ENCODE results near the gene AFAP1L2.
"Not testable (repeated sequence)": the region's sequence is repeated elsewhere in the genome, so short reads cannot be mapped to it uniquely, and the experiment has no call there.

The AFAP1L2 gene

DNA sequence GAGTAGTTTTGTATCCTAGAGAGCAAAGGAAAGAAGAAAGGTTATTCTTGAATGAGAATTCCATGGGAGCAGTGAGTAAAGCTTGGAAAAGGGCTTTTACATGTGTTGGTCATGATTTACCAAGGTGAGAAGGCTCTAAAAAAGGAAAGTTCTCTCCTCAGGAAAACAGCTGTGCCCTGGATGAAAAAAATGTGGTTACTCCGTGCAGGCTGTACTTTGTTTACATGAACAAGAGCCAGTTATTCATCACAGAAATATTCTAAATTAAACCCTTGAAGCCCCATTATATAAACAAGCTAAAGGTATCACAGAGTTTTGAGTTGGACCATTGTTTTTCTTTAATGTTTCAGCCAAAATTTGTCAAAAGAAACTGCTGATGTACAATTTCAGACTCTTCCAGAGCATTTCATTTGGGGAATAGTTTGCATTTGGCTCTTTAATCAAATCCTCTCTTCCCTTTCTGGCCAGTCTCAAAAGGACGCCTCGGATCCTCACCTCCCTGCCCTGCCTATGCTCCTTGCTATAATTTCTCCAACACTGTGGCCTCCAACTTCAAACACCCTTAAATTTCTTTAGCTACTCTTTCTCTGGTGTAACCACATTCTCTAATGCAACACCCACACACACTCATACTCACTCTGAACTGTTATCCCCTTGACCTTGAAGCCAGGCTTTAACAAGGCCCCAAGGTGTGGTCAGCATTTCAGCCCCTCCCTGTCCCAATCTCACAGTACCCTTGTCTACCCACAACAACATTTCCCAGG, 47.4 kb downstream of the AFAP1L2 start:
- no peak for DNase-seq

DNA sequence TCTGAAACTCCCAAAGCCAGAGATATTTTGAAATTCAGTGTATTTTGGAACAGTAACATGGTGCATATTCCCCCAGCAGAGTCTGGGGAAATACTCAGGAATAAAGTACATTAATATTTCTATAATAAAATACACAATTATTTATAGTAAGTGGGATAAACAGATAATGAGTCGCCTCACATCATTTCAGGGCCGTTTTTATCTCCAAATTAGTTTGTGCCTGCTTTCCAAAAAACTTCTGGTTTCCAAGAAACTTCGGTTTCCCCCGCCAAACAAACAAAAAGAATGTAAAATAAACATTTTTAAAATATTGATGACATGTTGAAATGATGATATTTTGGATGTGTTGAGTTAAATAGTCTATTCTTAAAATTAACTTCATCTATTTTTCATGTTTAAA, 48.2 kb downstream of the AFAP1L2 start:
- DNase-seq: no peak

DNA sequence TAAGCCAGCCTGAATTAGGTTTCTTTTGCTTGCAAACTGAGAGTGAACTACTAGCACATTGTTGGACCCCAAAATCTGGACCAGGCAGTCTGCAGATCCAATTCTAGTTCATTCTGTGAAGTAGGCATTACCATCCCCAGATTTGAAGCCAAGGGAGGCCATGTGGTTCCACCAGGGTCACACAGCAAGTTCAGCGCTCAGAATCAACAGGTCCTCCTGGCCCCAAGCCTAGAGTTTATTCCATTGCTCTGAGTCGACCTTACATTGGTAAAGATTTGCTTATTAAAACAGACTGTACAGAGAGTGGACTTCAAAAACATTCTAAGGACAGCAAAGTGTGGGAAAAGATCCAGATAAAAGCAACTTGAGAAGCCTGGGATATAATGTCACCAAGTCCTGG, 50.9 kb downstream of the AFAP1L2 start:
- no peak for DNase-seq

DNA sequence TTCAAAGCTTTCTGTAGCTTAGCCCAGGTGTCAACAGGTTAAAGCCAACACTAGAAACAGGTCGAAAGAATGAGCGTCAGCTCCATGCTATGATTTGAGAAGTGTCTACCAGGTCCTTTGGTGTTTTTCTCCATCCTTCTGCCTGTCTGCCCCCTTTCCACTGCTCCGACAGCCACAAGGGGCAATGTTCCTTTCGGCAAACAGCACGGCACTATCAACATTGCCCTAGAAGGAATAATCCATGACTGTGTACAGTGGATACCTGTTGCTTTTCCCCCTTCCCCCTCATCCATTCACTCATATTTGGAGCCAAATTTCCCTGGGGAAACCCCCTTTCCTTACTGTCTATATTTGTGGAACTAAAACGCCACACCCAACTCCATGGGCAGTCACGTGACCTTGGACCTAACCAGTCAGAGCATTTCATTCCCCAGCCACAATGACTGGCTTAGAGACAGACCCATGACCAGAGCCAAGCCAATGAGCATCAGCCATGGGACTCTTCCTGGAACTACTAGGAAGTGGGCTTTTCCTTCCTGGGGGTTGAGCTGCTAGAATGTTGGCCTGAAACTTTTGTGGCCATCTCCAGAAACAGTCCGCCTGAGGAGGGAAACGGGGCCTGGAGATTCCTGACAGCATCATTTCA, 51.5 kb downstream of the AFAP1L2 start:
- DNase-seq: no peak

DNA sequence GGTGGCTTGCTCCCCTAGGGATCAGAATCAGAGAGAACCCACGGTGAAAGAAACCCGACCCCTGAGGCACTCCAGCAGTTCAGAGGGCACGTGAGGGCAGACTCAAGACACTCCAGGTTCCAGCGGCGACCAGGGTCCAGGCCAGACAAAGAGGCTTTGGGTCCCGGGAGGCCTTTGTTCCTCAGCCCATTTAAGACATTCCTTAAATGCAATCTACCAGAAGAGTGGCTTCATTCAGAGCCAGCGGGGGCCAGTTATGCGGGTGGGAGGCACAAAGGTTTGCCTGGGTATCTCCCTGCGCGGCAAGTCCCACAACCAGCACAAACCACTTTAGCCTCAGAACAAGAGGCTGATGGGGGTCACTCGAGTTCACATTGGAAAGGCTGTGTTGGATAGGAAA, 53.6 kb downstream of the AFAP1L2 start:
- no peak for DNase-seq

DNA sequence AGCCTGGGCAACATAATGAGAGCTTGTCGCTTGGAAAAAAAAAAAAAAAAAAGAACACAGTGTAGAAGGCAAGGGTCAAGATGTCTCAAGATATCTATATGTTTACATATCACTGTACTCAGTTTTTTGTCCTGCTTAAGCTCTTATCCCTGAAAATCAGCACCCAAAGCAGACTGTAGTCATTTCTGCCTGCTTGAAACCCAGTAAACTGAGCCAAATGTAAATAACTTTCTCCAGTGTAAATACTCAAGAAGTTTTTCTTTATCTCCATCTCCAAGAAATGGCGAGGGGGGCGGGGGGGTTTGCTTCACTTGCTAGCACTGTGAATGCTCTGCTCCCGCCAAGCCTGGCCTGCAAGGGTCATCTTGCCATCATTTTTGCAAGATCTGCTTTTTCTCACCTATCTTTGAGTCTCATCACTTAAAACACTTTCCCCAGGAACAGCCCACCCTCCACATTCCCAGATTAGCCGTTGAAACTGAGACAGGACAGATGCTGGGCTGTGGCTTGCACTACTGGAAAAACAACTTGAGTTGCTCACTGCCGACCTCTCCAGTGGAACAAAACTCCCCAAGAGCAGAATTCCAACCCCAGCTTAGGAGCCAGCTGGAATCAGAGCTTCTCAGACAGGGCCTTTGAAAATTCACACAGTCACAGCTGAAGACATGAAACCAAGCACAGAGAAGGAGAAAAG, 54.6 kb downstream of the AFAP1L2 start:
- DNase-seq: no peak

DNA sequence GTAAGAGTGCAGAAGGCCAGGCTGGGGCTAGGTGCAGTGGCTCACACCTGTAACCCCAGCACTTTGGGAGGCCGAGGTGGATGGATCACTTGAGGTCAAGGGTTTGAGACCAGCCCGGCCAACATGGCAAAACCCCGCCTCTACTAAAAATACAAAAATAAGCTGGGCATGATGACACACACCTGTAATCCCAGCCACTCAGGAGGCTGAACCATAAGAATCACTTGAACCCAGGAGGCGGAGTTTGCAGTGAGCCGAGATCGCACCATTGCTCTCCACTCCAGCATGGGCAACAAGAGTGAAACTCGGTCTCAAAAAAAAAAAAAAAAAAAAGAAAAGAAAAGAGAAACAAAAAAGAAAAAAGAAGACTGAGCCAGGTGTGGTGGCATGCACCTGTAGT, 55.2 kb downstream of the AFAP1L2 start:
- not testable (repeated sequence) for DNase-seq

DNA sequence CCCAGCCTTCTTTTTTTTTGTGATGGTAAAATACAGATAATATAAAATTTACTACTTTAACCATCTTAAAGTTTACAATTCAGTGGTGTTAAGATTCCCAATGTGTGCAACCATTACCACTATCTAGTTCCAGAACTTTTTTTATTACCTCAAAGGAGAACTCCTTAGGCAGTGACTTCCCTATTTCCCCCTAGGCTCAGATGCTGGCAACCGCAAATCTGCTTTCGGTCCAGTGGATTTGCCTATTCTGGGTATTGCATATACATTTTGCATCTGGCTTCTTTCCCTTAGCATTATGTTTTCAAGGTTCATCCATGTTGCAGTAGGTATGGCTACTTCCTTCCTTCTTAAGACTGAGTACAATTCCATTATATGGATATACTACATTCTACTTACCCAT, 56.5 kb downstream of the AFAP1L2 start:
- no peak for DNase-seq

DNA sequence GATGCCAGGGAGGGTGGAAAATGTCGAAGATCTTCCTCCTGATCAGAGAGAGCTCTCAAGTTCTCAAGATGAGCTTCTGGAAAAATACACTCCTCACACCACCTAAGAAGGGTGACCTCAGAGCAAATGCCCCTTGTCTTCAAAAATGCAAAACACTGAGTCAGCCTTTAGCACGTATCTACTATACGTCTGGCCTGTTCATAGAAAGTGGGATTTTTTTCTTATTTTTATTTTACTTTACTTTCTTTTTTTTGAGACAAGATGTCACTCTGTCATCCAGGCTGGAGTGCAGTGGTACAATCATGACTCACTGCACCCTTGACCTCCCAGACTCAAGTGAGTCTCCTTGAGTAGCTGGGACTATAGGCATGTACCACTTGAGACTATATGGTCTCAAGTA, 57.1 kb downstream of the AFAP1L2 start:
- DNase-seq: no peak

DNA sequence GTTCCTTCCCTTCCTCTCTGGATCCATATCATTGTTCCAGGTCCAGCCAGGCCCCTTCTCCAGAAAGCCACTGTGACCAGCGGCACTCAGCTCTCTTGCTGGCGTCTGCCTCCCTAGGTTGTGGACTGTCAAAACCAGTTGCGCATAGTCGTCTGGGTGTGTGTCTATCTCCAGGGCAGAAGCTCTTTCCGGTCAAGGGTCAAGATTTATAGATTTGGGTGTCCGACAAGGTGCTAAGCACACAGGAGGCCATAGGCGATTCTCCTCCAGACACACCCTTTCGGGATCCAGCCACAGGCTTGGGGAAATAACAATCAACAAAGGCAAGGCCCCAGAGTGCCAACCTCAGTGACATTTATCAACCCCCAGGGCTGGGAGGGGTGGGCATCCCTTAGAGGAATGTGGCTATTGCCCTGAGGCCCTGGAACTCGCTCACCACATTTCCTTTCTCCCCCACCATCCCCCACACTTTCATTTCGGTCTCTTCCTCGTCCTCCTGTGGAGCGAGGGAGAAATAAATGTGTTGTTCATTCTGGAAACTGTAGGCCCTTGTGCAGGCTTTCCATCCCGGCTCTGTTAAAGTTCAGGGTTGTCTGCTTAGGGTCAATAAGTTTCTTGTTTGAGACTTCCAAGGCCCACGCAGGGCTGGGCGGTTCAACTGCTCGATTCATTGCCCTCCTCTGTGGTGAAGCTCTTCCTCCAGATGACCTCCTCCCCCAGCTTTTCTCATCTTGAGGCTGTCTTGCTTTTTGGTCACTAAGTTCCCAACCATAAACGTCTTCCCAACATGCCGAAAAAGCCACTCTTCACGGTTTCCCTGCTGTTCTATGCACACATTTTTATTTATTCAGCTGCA, 57.9 kb downstream of the AFAP1L2 start:
- no peak for DNase-seq

DNA sequence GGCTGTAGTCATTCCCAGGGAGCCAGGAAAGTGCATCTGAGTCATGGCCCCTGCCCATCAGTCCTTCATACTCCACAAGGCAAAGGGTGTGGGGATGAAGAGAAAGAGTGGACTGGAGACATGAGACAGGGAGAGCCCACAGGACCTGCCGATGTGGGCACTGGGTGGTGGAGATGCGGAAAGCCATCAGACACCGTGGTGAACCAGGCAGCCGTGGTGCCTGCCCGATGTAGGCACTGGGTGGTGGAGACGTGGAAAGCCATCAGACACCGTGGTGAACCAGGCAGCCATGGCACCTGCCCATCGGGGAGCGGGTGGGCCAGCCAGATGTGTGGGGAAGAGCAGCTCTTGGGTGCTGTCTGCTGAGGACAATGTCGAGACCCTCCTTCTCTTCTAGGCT, 58.6 kb downstream of the AFAP1L2 start:
- no peak for DNase-seq

DNA sequence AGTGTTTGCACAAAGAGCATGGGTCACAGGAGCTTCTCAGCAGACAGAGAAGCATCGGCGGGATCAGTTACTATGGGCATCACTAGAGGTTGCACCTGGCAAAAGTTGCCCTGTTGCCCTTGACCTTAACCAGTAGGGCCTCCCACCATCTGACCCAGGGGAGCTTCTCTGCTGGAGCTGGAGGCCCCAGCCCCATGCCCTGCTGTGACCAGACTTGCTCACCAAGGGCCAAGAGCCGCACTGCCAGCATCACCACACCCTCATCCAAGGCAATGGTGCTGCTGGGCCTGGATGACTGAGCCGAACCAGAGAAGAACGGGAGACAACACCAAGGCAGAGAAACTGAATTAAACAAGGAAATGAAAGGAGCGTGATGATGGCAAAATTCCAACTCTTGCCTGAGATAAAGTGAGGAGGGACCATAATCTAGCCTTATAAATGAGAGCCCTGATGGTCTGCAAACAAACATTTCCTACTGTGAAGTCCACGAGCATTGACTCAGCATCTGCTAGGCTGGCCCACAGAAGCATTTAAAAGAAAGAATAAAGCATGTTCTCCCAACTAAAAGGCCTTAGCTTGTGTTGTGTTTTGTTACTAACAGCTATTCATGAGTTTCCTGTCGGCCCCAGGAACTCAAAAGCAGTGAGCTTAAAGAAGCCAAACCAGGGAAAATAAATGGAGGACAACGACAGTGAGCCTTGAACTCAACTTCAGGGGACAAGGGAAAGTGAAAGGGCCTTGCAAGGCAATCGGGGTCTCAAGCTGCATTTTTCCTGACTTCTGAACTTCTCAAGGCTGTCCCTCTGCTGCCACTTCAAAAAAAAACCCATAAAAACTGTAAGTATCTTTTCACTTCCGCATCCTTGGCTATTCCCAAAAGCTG, 60.4 kb downstream of the AFAP1L2 start:
- no peak for DNase-seq

DNA sequence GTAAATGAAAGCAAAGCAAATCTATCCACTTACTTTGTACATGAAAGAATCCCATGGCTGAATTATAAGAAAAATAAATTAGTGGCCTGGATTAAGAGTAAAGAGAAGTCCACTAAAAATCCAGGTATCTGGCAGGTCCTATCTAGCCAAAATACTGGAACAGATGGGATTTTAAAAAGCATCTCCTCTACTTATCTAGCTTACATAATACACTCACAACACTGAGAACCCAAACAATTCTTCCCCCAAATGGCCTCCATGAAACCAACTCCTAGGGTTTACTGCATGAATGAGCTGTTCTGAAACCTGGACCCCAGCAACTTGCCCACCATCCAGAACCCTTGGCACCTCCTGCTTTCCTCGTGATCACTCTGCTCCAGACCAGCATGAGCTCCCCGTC, 61.3 kb downstream of the AFAP1L2 start:
- DNase-seq: no peak

DNA sequence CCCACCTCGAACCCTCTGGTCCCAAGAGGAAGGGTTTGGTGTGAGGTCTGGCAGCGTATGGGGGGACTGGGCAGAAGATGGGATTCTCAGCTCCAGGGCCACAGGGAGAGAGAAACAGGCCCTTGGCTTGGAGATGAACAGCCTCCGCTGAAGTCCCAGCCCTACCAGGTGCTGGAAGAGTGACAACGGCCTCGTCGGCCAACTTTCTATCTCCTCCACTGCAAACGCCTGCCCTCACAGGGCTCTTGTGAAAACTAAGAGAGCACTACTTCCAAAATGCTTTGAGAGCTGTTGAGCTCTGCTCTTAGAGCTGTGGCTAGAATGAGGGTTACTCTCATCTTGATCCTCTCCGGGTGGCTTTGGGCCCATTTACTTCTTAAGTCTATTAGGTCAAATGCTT, 63.5 kb downstream of the AFAP1L2 start:
- DNase-seq: no peak

DNA sequence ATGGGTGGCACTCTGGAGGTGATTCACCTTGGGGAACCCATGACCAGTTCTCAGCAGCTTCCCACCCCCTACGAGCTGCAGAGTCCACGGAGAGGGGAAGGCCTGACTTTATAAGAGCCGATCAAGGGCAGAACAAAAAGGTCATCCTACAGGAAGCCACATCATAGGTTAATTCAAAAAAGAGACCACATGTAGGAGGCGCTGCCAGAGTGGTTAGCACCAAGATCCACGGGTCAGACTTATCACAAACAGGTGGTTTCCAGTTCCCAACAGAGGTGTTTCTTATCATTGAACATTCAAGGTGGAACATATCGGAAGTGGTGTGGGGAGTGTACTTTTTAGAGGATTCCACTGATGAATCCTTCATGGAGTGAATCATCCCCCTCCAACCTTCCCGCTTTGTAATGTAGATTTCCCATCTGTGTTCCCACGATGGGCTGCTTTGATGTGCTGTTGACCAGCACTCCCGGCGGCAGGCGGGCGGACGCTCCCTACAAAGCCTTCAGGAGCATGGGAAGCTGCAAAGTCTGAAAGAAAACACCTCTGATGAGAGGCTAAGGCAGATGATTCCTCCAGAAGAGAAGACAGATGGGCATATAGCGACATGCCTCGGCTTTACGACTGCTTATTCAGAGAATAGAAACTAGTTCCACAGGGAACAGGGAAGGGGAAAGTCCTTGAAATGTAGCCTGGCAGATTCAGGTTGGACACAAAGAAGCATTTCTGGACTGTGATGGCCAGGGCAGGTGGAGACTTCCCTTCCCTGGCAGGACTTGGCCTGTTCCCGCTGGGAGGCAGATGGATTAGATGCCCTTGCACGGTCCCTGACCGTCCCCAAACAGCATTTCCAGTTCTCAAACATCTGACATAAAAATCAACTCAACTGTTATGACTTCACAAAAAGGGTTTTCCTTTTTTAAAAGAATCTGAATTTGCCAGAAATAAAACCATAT, 66.5 kb downstream of the AFAP1L2 start:
- DNase-seq: no peak

DNA sequence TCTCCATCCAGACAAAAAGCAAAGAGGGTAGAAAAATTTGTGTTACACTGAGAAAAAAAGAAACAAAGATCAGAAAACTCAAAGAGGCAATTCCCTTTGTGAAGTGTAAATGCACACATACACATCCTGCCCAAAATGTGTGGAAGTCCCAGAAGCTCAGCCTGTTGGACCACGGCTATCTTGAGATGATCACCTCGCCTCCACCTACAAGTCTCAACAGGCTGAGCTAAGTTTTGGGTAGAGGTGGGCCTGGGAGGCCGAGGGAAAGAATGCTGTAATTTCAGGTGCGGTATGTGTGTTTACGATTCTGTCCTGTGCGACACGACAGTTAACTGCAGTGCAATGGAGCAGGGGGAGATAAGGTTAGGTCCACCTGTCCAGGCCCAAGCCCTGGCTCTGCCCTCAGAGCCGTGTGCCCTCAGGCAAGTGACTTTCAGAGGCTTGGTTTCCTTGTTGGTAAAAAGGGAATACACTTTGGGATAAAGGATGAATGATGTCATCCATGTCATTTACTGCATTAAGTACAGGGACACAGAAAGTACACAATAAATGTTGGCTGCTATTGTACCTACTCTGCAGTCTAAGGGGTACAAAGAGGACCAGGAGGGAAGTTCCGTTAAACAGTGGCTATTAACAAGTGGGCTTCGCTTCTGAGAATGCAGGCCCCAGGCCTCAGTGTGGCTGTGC, 67.3 kb downstream of the AFAP1L2 start:
- no peak for DNase-seq

DNA sequence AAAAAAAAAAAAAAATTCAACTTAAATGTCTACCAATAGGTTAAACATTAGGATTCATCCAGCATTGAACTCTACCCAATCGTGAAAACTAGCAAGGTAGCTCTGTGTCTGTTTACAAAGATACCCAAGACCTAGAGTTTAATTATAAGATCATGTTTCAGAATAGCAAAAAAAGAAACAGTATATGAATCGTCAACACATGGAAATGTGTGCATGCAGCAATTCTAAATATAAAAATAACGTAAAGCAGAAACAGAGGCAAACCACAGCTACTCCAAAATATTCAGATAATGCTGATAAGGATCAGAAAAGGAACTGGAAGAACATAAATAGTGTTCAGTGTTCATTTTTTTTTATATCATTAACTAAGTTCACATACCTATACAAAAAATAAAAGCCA, 68.7 kb downstream of the AFAP1L2 start:
- DNase-seq: no peak

DNA sequence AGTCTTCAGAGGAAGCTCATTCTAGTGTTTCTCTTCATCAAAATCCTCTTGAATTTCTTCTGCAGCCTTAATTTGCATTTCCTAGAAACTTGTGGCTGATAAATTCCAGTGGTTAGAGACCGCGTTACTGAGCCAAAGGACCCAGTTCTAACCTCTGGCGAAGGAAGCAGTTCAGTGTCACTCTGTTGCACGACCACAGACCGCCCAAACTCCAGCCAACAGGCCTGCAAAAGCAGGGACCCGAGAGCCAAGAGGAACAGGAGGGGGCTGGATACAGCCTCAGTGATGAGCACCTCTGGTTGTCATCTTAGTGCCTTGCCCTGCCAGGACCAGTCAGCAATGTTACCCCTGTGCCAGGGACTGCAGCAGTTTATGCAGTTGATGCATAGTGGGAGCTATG, 70.0 kb downstream of the AFAP1L2 start:
- no peak for DNase-seq

DNA sequence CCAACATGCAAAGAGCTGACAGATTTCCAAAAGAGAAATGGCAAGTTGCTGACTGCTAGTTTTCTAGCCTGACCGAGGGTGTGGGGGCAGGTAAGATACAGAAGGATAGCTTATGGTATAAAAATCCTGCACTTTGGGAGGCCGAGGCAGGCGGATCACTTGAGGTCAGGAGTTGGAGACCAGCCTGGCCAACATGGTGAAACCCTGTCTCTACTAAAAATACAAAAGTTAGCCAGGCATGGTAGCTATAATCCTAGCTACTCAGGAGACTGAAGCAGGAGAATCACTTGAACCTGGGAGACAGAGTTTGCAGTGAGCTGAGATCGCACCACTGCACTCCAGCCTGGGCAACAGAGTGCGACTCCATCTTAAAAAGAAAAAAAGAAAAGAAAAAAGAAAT, 70.9 kb downstream of the AFAP1L2 start:
- DNase-seq: not testable (repeated sequence)
